Colon (tissue), 2 donors: Measurements from ENCODE around the gene PI3.

Experiments
- FAIRE-seq: peaks from 2 replicates; lab custom pipeline; 2012; peaks lifted over from hg19 to GRCh38; lab: Jason Lieb, UNC
- donor health status: control.
- donor health status: control.

Gene PI3

DNA sequence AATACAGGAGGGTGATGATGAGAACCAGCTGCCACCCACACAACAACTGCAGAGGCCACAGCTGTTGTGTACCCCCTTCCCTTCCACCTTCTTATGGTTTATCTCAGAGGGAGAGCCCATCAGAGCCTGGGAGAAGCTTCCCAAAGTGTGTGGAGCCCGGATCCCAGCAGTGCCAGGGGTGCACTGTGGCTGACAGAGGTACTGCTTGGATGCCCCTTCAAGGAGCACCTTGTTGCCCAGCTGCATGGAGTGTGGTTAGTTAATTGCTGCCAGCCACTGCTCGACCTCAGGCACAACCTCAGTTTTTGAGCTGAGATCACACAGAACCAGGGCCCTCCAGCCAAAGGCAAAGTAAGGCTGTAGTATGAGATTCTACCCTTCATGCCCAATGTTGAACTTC lies 13.0 kb downstream of the PI3 start:
- no peak for FAIRE-seq

DNA sequence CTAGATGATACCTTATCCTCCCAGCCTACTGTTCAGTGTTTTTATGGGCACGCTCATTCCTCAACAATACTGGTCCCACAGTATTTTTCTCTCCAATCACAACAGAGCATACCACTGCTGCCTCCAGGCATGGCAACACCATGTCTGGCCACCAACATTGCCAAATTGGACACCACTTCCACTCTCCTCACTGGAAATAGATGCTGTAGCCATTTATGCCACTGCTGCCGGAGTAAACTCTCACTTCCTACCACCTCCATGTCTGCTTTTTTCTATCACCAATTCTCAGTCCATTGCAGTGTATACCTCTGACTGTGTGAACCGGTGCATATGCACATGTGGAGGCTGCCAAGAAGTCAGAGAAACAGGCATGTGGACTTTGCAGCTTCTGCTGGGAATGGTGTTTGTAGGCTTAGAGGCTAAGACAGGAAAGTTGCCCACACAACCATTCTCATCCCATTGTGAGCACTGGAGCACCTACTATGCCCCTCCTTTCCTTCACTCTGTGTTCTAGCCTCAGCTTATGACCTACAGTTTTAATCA lies 14.4 kb downstream of the PI3 start:
- FAIRE-seq: no peak

DNA sequence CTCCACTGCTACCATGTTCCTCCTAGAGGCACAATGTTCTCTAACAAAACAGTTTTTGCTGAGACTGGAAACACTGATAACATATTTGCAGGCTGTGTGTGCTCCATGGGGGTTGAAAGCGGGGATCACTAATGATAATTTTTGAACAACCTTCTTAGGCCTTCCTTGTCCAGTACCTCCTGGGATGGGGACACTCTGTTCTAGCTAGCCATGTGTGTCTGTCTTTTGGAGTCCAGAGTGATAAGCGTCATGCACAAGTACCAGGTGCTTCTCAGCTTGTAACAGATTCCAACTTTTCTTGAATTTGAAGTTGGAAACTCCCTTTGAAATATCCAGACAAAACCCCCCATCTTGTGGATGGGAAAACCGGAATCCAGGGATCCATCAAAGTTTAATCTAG lies 15.2 kb downstream of the PI3 start:
- FAIRE-seq: no peak

DNA sequence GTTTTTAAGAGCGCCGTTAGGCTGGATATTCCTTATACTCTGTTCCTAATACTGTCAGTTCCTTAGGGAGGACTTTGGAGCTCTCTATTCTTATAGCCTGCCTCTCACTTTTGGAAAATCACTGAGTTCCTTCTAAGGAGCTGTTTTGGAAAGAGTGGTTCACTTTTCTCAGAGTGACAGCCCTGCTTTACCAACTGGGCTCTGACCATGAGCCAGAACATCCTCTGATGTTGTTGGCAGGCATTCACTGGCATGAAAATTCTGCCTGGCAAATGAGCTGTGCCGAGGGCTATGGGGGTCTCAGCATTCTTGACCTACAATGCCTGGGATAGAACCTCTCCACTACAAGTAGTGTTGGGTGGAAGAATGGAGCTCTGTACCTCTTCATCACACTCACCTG lies 17.2 kb downstream of the PI3 start:
- FAIRE-seq: no peak

DNA sequence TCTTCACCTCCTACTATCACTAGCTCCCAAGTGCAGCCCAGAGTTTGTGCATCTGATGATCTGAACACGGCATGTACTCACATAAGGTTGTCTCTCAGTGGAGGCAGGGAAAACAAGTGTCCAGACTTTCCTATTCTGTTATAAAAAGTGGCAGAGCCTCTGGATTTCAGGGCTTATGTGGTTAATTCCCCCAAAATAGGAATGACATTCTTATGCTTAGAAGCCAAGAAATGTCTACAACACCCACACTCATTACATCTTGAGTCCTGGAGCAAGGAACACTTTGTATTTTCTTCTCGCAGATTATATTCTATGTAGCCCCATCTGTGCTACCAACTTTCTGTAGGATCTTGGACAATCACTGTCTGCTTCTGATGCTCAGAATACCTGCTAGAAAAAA lies 18.6 kb downstream of the PI3 start:
- FAIRE-seq: no peak

DNA sequence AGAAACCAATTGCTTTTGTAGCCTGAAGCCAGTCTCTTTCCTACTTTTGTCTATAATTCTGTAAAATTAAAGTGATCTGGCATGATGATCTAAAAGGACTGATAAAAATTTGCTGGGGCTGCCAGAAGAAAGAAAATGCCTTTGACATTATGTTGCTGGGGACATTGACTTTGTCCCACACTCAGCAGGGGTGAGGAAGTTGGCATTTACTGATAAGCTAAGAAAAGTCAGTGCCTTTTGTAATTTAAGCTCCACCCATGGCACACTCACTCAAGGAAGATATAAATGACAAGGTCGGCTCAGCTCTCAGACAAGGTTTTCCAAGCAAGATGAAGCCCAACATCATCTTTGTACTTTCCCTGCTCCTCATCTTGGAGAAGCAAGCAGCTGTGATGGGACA lies 32.0 kb downstream of the PI3 start, which contains the start of gene SEMG1:
SEMG1 (plus strand) TSS at position 309 of the 400 bp plus-strand sequence; CDS start at position 330, 21 bp downstream.
- FAIRE-seq: no peak

DNA sequence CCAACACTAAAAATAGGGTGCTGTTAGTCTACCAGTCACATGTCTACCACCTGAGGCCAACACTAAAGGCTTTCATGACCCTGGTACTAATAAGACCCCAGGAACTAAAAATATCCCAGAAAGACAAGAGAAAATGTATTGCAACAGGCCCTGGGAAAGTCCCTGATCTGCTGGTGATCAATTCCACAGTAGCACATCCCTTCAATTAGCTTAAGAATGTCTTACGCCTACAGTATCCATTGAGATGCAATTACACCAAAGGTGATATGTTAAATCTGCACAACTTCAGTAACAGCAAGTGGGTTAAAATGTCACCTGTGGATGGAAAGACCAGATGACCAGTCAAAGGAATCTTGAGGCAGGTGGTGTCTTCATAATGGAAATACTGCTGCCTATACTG lies 35.2 kb downstream of the PI3 start:
- FAIRE-seq: no peak

DNA sequence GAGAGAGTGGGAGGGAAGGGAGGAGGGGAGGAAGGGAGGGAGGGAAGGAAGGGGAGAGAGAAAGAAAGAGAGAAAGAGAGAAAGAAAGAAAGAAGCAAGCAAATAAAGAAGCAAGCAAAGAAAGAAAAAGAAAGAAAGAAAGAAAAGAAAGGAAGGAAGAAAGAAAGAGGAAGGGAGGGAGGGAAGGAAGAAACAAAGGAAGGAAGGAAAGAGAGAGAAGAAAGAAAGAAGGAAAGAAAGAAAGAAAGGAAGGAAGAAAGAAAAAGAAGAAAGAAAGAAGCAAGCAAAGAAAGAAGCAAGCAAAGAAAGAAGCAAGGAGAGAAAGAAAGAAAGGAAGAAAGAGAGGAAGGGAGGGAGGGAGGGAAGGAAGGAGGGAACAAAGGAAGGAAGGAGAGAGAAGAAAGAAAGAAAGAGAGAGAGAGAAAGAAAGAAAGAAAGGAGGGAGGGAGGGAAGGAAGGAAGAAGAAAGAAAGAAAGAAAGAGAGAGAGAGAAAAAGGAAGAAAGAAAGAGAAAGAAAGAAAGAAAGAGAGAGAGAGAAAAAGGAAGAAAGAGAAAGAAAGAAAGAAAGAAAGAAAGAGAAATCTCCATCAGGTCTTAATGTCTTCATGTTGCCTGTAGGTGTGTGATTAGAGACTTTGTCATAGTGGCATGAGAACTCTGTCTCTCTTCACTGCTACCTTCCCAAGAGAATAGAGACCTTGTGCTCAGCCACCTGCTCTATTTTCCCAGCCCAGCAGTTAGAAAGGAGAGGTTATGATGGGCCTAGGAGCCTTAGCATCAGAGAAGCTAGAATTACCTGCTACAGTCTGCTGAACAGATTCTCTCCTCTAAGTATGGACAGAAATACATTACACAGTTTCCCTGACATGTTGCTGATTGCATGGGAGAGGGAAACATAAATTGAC lies 37.1 kb downstream of the PI3 start:
- FAIRE-seq: no peak

DNA sequence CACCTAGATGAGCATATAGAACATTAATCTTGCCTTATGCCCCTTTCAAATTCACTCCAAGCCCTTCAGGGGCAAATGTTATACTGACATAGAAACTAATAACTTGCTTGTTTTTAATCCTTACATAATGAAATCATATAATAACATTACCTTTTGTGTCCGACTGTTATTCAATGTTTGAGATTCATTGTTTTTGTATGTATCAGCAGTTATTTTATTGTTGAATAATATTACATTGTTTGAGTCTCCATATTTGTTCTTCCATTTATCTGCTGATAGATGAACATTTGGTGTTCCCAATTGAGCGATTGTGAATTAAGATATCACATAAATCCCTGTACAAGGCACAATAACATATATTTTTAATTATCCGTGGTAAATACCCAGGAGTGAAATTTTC lies 38.1 kb downstream of the PI3 start:
- FAIRE-seq: no peak

DNA sequence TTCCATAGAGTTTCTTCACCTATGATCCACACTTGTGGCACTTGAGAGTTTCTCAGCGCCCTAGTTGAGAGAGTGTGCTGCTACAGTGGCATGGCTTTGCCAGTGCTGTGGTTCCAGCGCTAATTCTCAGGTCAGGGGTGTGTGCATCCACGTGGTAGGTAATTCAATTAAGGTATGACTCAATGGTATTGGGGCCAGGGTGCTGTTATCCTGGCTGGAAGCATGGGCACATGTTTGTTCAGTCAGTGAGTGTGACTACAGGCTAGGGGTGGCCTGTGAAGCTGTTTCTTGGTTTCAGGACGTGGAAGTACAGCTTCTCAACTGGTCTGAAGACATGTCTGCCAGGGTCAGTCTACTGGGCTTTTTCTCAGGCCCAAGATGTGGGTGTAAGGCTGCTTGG lies 43.4 kb downstream of the PI3 start:
- FAIRE-seq: no peak

DNA sequence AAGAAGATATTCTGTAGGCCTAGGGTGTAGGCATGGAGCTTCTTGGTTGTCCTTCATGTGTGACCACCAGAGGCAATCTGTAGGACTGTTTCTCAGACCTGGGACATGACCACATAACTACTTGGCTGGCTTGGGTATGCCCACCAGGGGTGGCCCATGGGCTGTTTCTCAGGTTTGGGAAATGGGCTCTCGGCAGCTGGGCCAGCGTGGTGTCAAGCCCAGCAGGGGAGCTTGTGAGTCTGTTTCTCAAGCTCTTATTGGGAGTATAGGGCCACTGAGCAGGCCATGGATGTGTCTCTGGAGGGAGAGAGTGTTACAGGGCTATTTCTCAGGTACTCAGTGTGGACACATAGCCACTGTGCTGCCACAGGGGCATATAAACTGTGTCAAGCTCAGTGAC lies 43.9 kb downstream of the PI3 start:
- FAIRE-seq: no peak

DNA sequence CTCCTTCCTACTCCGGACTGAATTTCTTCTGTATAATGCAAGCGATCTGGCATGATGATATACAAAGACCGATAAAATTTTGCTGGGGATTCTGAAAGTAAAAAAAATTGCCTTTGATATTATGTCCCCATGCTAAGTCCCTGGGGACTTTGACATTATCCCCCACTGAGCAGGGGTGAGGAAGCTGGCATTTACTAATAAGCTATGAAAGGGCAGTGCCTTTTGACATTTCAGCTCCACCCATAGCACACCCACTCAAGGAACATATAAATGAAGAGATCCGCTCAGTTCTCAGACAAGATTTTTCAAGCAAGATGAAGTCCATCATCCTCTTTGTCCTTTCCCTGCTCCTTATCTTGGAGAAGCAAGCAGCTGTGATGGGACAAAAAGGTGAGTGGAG lies 46.4 kb downstream of the PI3 start, which contains the start of gene SEMG2:
SEMG2 (plus strand) TSS at position 298 of the 400 bp plus-strand sequence; CDS start at position 315, 17 bp downstream.
- no peak for FAIRE-seq

DNA sequence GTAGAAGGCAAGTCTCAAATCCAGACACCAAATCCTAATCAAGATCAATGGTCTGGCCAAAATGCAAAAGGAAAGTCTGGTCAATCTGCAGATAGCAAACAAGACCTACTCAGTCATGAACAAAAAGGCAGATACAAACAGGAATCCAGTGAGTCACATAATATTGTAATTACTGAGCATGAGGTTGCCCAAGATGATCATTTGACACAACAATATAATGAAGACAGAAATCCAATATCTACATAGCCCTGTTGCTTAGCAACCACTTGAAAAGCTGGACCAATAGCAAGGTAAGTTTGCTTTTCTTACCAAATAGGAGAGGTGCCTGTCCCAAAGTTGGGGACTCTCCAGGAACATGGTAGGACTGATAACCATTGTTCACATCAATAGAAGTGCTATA lies 48.4 kb downstream of the PI3 start:
- FAIRE-seq: no peak
